Activated T-helper 2 cell treated with anti-CD3 and anti-CD28 coated beads, Interferon-gamma antibody, Interleukin-2, Interleukin-4, amounts not matched to agents 10 μg/mL and 5 μg/mL and 100 μg/mL, durations not matched to agents 14 hours and 24 hours and 36 hours (primary cell): ENCODE data around the gene FAM193A. TPM values are rescaled to one million over a fixed set of nuclear protein-coding genes. Genes with fewer than 3 reads are reported as not detected.
"Not testable (repeated sequence)": the region's sequence is repeated elsewhere in the genome, so short reads cannot be mapped to it uniquely, and the experiment has no call there.

ENCODE experiments used
- DNase-seq: peaks from one replicate; pipeline ENCODE4 v3.0.0; 2021; ENCODE audit warnings: low spot score
- H3K27ac Mint-ChIP-seq: one replicate; pipeline ENCODE4 v1.8.0; 2021; ENCODE audit warnings: mixed read lengths
- H3K27me3 Mint-ChIP-seq: one replicate; pipeline ENCODE4 v1.8.0; 2021; ENCODE audit warnings: low read depth, mixed read lengths
- H3K36me3 Mint-ChIP-seq: one replicate; pipeline ENCODE4 v1.8.0; 2021; ENCODE audit warnings: low read depth, mixed read lengths
- H3K4me1 Mint-ChIP-seq: one replicate; pipeline ENCODE4 v1.8.0; 2021; ENCODE audit warnings: low read depth, mixed read lengths
- H3K4me3 Mint-ChIP-seq: one replicate; pipeline ENCODE4 v1.8.0; 2021; ENCODE audit warnings: low read depth, mild to moderate bottlenecking, moderate library complexity, mixed read lengths
- H3K9me3 Mint-ChIP-seq: one replicate; pipeline ENCODE4 v1.8.0; 2021; ENCODE audit warnings: mixed read lengths
- intact Hi-C: fragments of 100-400 bp; cut with micrococcal nuclease; formaldehyde crosslinking; loops from one replicate; pipeline ENCODE4 v1.15.1; 2023
- total RNA-seq: library from RNA; stranded (reverse); gene quantifications from 2 replicates; pipeline ENCODE4 v1.2.3, GENCODE V29; 2022

Gene FAM193A
- total RNA-seq, 1 donor from 2014 or later, result 31.2 TPM

DNA sequence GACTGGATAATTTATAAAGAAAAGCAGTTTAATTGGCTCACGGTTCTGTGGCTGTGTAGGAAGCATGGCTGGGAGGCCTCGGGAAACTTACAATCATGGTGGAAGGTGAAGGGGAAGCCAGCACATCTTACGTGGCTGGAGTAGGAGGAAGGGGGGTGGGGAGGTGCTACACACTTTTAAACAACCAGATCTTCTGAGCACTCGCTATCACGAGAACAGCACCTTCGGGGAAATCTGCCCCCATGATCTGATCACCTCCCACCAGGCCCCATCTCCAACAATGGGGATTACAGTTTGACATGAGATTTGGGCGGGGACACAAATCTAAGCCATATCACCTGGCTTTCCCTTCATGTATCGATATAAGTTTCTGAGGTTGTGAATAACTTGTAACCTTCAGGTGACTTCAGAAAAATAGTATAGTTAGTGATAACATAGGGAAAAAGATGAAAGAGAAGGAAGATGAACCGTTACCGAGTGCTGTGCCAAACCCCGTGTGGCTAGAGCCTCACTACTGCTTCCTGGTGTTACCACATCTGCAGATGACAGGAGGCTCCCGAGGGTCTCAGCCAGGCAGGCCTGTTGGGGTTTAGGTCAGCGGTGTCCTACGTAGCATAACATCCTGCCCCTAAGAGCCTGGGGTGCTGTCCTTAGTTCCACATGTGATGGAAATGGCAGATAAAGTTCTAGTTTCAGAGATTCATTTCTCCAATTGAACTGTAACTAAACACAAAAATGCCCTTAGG lies 116.1 kb downstream of the FAM193A start:
- Mint-ChIP-seq H3K27me3 (no peaks in the 10 kb centered on the region), H3K36me3 (peaks cover 60% of the 10 kb centered on the region), H3K9me3 (no peaks in the 10 kb centered on the region), H3K4me3 (no peak overlapping the region), H3K4me1 (peaks cover 24% of the 10 kb centered on the region), H3K27ac (peak overlapping the region; percentile 51)
- intact Hi-C loops, result no loop called here
- no peak for DNase-seq

DNA sequence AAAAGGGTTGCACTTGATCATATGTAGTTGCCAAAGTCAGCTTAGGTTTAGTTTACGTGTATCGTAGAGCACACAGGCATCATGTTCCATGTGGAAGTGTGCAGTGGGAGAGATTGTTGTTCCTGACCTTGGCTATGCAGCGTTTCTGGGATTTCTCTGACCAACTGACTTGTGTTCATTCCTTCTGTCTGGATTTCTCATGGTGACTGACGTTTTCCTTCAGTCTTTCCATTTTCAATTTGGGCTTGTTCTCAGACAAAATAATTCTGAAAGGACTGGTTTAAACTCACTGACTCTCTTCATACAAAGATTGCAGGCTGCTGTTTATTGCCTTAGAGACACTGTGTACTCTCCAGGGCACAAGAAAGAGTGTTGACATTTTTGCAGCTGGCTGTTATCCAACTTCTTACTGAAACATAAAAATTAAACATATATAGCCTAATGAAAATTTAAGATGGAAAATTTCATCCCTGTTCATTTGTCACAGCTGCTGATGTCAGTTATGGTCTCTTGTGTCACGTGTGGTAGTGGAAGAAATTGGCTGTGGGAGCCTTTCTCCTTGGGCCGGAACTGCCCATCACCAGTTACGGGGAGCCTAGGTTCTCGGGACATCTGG lies 124.3 kb downstream of the FAM193A start:
- Mint-ChIP-seq H3K36me3 (peaks cover 67% of the 10 kb centered on the region), H3K27ac (no peak overlapping the region), H3K4me1 (peaks cover 1% of the 10 kb centered on the region), H3K9me3 (no peaks in the 10 kb centered on the region), H3K4me3 (no peak overlapping the region), H3K27me3 (no peaks in the 10 kb centered on the region)
- no peak for DNase-seq
- intact Hi-C loops, result loop anchor here (10.0 kb wide), 1 partner anchor 54 kb away; no protein-coding TSS in a partner anchor

DNA sequence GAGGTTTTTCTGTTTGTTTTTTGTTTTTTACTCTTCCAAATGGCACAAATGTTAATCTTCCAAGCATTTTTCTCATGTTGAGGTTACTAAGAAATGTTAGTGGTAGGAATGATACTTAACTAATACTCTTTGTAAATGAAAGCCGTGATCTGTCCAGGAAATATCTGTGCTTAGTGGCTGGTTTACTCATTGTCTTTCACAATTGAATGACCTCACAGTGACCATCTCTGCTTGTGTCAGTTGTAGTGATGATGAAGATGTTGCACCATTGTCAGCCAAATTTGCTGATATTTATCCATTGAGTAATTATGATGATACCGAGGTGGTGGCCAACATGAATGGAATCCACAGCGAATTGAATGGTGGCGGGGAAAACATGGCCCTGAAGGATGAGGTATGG lies 126.2 kb downstream of the FAM193A start:
- Mint-ChIP-seq H3K27ac (no peak overlapping the region), H3K4me3 (no peak overlapping the region)

DNA sequence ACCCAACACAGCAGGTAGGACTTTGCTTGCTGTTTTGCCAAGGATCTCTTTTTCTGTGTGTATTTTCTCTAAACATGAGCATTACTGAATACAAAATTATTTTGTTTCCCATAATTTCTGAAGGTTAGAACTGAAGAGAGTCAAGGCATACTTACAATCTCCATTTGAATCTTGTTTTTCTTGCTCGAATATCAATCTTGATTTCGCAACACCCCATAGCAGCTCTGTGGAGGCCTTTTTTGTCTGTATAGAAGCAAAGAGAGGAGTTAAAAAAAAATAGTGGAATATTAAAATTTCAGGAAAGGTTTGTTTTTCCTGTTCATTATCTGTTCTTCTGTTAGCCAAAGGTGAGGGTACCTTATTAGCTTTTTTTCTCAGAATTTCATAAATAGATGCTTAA lies 126.8 kb downstream of the FAM193A start:
- intact Hi-C loops, result loop anchor here (10.0 kb wide), 1 partner anchor 52 kb away; no protein-coding TSS in a partner anchor
- no peak overlapping the region for H3K4me3 Mint-ChIP-seq
- H3K9me3 Mint-ChIP-seq, result no peaks in the 10 kb centered on the region
- no peaks in the 10 kb centered on the region for H3K27me3 Mint-ChIP-seq
- H3K4me1 Mint-ChIP-seq, result peaks cover 18% of the 10 kb centered on the region
- peaks cover 64% of the 10 kb centered on the region for H3K36me3 Mint-ChIP-seq
- DNase-seq, result no peak
- H3K27ac Mint-ChIP-seq, result no peak overlapping the region

More for the DNA sequence above, 126.2 kb downstream of the FAM193A start:
- Mint-ChIP-seq H3K4me1 (peaks cover 18% of the 10 kb centered on the region), H3K9me3 (no peaks in the 10 kb centered on the region), H3K27me3 (no peaks in the 10 kb centered on the region), H3K36me3 (peaks cover 70% of the 10 kb centered on the region)
- intact Hi-C loops, result loop anchor here (10.0 kb wide), 1 partner anchor 52 kb away; no protein-coding TSS in a partner anchor
- DNase-seq, result no peak

DNA sequence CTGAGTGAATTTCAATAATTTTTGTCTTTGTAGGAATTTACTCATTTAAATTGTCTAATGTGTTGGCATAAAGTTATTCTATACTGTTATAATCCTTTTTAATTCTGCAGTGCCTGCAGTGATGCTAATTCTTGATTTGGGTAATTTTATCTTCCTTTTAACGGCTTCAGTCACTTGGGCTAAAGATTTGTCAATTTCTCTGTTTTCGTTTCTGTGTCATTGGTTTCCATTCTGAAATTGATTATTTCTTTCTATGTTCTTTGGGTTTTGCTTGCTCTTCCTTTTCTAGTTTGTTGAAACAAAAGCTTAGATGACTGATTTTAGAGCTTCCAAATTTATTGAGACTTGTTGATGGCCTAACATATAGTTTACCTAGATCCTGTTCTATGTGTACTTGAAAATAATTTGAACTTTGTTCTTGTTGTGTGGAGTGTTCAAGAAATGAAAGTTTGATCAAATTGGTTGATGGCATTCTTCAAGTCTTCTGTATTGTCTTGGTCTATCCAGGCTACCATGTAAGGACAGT lies 130.3 kb downstream of the FAM193A start:
- Mint-ChIP-seq H3K27me3 (no peaks in the 10 kb centered on the region), H3K4me1 (peaks cover 20% of the 10 kb centered on the region), H3K36me3 (peaks cover 59% of the 10 kb centered on the region), H3K27ac (peak overlapping the region; percentile 81), H3K9me3 (no peaks in the 10 kb centered on the region), H3K4me3 (no peak overlapping the region)
- no peak for DNase-seq
- intact Hi-C loops, result loop anchor here (10.0 kb wide), 1 partner anchor 48 kb away; no protein-coding TSS in a partner anchor

DNA sequence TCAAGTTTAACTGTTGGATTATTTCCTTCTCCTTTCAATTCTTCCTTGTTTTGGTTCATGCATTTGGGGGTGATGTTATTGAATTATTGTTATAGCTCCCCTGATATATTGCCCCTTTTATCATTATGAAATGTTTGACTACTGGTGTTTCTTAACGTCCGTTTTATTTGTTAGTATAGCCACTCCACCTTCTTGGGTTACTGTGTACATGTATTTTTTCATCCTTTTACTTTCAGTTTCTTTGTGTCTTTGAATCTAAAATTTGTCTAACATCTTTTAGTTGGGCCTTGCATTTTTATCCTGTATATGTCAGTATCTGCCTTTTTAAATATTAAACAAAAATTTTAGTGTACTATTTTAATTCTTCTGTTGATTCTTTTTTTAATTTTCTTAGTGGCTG lies 131.0 kb downstream of the FAM193A start:
- H3K9me3 Mint-ChIP-seq, result no peaks in the 10 kb centered on the region
- H3K27me3 Mint-ChIP-seq, result no peaks in the 10 kb centered on the region
- peaks cover 20% of the 10 kb centered on the region for H3K4me1 Mint-ChIP-seq
- intact Hi-C loops, result loop anchor here (10.0 kb wide), 1 partner anchor 47 kb away; no protein-coding TSS in a partner anchor
- peaks cover 62% of the 10 kb centered on the region for H3K36me3 Mint-ChIP-seq
- peak overlapping the region; percentile 65 for H3K4me3 Mint-ChIP-seq
- DNase-seq, result no peak
- H3K27ac Mint-ChIP-seq, result peak overlapping the region; percentile 69

DNA sequence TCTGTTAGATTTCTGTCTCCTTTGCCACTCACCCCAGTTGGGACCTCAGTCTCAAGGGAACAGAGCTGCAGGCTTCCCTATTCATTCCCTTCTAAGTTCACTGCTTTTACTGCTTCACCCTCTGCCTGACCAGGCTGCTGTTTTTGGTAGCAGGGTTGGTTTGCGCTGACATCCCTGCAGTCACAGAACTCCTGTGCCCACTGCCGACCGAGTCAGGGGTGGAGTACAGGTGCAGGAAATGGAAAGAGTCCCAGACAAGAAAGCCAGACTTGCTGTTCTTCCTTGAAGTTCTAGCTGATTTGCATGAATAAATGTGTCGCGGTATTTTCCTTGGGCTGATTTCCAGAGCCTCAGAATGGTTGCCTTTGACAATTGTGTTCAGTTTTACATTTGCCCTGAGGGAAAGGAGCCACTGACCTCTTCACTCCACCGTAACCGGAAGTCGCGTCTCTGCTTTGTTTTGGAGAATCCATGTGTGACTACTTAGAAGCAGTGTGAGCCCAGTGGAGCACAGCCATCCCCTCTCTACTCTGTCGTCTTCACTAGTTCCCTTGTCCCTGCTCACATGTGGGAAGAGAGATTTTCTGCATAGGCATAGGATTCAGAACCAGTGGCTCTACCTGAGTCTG lies 134.9 kb downstream of the FAM193A start:
- Mint-ChIP-seq H3K27ac (no peak overlapping the region), H3K9me3 (no peaks in the 10 kb centered on the region), H3K27me3 (no peaks in the 10 kb centered on the region), H3K4me1 (peaks cover 27% of the 10 kb centered on the region), H3K4me3 (no peak overlapping the region), H3K36me3 (peaks cover 64% of the 10 kb centered on the region)
- intact Hi-C loops, result no loop called here
- no peak for DNase-seq

DNA sequence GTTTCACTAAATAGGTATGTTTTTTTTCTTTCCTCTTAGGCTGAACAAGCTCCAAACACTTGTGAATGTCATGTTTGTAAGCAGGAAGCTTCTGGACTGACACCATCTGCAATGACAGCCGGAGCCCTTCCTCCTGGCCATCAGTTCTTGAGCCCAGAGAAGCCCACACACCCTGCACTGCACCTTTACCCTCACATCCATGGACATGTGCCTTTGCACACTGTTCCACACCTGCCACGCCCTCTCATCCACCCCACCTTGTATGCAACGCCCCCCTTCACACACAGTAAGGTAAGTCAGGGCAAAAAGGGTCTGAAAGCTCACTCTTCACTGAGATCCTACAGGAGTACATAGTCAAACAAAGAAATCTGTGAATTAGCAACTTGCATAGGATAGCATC lies 135.6 kb downstream of the FAM193A start:
- peaks cover 63% of the 10 kb centered on the region for H3K36me3 Mint-ChIP-seq
- no peaks in the 10 kb centered on the region for H3K9me3 Mint-ChIP-seq
- peak overlapping the region; percentile 14 for H3K27ac Mint-ChIP-seq
- DNase-seq, result no peak
- H3K4me1 Mint-ChIP-seq, result peaks cover 22% of the 10 kb centered on the region
- no peaks in the 10 kb centered on the region for H3K27me3 Mint-ChIP-seq
- no peak overlapping the region for H3K4me3 Mint-ChIP-seq
- intact Hi-C loops, result no loop called here

DNA sequence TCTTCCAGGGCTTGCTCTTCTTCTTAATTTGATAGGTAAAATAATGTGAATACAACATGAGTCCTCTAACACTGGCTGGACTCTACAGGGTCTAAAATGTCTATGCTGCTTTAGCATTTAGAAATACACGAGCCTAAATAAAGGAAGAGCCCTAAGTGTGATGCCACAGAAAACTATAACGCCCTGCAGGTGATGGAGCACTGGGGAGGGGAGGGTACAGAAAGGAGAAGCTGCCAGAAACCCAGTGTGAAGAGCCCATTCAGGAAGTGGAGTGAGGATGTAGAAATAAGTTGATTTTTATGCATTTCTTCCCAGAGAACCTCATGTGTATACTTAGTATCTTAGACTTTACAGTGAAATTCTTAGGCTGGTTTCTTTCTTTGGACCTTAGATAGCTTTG lies 136.3 kb downstream of the FAM193A start:
- intact Hi-C loops, result no loop called here
- no peaks in the 10 kb centered on the region for H3K27me3 Mint-ChIP-seq
- peaks cover 66% of the 10 kb centered on the region for H3K36me3 Mint-ChIP-seq
- H3K4me1 Mint-ChIP-seq, result peaks cover 17% of the 10 kb centered on the region
- no peak overlapping the region for H3K27ac Mint-ChIP-seq
- H3K9me3 Mint-ChIP-seq, result no peaks in the 10 kb centered on the region
- no peak overlapping the region for H3K4me3 Mint-ChIP-seq
- no peak for DNase-seq

DNA sequence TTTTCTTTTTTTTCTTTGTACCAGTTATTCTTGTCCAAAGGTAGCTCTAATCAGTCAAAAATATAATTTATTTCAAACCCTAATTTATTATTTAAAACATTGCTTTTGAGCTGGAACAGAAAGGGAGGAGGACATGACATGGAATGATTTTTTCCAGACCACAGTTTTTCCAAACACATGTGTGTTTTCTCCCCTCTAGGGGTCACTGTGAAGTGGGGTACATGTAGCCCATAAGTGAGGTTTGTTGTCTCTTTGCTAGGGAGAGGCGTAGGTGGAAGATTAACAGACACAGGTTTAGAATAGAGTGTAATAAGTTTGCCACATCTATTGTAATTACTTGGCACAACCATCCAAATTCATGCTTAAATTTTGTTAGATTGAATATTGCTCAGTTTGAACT lies 136.7 kb downstream of the FAM193A start:
- Mint-ChIP-seq H3K9me3 (no peaks in the 10 kb centered on the region), H3K36me3 (peaks cover 69% of the 10 kb centered on the region)

DNA sequence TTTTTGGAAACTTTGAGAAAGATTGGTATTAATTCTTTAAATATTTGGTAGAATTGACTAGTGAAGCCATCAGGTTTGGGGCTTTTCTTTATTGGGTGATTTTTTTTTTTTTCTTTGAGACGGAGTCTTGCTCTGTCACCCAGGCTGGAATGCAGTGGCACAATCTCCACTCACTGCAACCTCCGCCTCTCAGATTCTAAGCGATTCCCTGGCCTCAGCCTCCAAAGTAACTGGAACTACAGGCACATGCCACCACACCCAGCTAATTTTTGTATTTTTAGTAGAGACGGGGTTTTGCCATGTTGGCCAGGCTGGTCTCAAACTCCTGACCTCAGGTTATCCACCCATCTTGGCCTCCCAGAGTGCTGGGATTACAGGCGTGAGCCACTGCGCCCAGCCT lies 143.3 kb downstream of the FAM193A start:
- DNase-seq, intact Hi-C loops, H3K9me3 Mint-ChIP-seq, H3K27ac Mint-ChIP-seq, H3K4me3 Mint-ChIP-seq, H3K27me3 Mint-ChIP-seq: not testable (repeated sequence)
- peaks cover 25% of the 10 kb centered on the region for H3K4me1 Mint-ChIP-seq
- peaks cover 87% of the 10 kb centered on the region for H3K36me3 Mint-ChIP-seq

More for the DNA sequence above, 136.7 kb downstream of the FAM193A start:
- Mint-ChIP-seq H3K27ac (no peak overlapping the region), H3K4me3 (no peak overlapping the region), H3K27me3 (no peaks in the 10 kb centered on the region), H3K4me1 (peaks cover 19% of the 10 kb centered on the region)
- no peak for DNase-seq
- intact Hi-C loops, result no loop called here

DNA sequence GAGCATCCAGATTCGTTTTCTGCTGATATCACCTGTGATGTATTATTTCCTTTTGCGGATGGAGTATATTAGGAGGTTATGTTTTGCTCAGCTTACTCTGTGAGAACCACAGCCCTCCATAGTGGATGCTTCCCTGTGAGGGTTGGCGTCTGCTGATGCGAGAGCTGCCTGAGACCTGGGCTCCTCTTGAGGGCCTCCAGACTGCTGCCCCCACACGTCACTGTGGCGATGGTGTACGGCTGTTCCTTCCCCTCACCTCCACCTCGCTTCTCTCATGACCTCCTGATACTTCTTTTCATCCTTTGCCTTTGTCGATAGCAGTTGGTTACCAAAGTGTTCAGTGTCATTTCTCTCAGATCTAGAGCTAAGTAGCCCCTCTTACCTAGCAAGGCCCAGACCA lies 148.0 kb downstream of the FAM193A start:
- H3K9me3 Mint-ChIP-seq, result peaks cover 5% of the 10 kb centered on the region
- no peak overlapping the region for H3K27ac Mint-ChIP-seq
- DNase-seq, result no peak
- peaks cover 12% of the 10 kb centered on the region for H3K4me1 Mint-ChIP-seq
- H3K36me3 Mint-ChIP-seq, result peaks cover 66% of the 10 kb centered on the region
- intact Hi-C loops, result no loop called here
- H3K27me3 Mint-ChIP-seq, result no peaks in the 10 kb centered on the region
- H3K4me3 Mint-ChIP-seq, result no peak overlapping the region
